ENCODE results near the gene NDFIP1. TPM values are rescaled to one million over a fixed set of nuclear protein-coding genes. Genes with fewer than 3 reads are reported as not detected.

The NDFIP1 gene
- total RNA-seq, 2 experiments from 2014 or later, result 57.1 to 59.3 TPM

DNA sequence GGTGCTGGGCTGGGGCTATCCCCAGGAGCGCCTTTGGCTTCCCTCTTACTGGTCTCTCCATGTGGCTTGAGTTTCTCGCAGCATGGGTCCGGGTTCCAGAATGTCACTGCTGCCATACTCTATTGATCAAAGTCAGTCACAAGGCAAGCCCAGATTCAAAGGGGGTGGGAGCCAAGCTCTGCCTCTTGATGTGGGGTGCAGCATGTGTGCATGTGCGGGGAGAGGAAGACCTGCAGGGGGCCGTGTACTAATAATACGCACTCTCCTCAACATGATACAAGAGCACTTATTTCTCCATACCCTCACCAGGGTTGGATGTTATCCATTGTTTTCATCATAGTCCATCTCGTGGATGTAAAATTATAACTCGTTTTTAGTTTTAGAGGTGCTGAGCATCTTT is 81.2 kb downstream of the NDFIP1 start:
- POLR2A ChIA-PET, result no interaction called here
- Mint-ChIP-seq H3K9me3 (no peaks in the 10 kb centered on the region), H3K27me3 (no peaks in the 10 kb centered on the region), H3K27ac (no peak overlapping the region), H3K36me3 (ENCODE audit: low read depth) (no peaks in the 10 kb centered on the region), H3K4me1 (no peaks in the 10 kb centered on the region), H3K4me3 (no peak overlapping the region)
- CTCF ChIA-PET, result no interaction called here
- no peak for DNase-seq

DNA sequence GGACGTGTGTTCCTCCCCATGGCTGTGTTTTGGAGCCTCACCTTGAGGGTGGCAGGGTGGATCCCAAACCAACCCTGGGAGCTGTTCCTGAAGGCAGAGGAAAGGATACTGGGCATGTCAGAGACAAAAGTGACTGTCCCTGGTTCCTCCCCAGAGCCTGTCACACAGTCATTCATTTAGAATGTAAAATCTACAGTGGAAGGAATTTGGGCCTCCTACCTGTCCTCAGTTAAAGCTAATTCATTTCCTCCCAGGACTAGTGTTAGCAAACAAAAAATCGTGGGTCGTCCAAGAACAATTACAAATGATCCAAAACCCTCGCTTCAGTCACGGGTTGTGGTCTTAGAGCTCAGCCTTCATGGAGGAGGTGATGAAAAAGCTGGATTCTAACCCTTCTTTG is 83.2 kb downstream of the NDFIP1 start:
- H3K27me3 Mint-ChIP-seq, result no peaks in the 10 kb centered on the region
- no peak for DNase-seq
- ChIA-PET CTCF (interaction anchor here (1.3 kb wide), 1 partner anchor 201 kb away, joined by 3 read pairs; no protein-coding TSS in a partner anchor), POLR2A (no interaction called here)
- no peaks in the 10 kb centered on the region for H3K36me3 Mint-ChIP-seq (ENCODE audit: low read depth)
- no peaks in the 10 kb centered on the region for H3K4me1 Mint-ChIP-seq
- no peak overlapping the region for H3K27ac Mint-ChIP-seq
- H3K4me3 Mint-ChIP-seq, result no peak overlapping the region
- H3K9me3 Mint-ChIP-seq, result no peaks in the 10 kb centered on the region

DNA sequence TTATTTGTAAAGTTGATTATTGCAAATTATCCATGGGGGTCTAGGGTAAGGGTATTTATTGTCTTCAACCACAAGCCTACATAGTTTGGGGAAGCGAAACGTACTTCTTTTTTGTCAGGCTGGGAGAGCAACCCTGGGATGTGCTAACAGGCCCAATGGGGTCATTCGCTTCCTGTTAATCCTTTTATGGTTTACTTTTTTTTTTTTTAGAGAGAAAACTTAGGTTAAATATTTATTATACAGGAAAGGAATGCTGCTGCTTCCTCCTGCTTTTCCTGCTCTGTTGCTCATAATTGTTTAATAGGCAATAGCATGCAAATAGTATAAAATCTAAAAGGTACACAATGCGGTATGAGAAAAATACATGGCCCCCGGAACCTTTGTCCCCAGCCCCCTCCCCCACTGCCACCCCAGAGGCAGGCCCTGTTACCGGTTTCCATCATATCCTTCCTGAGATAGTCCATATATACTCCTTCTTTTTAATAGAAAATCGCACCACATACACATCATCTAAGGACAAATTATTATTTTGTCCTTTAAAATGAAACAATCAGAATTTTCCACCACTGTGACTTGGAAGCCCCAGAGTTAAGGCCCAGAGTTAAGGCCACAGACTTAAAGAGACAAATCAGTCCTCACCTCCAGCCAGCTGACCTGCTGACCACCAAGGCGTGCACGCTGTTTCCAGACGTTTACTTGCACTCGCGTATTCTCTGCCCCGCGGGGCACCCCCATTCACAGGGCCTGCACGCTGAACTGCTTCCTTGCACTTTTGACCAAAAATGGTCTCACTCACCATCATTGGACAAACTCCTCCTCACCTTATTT is 83.9 kb downstream of the NDFIP1 start:
- Mint-ChIP-seq H3K27me3 (no peaks in the 10 kb centered on the region), H3K4me3 (no peak overlapping the region), H3K9me3 (no peaks in the 10 kb centered on the region), H3K4me1 (no peaks in the 10 kb centered on the region), H3K36me3 (ENCODE audit: low read depth) (no peaks in the 10 kb centered on the region), H3K27ac (no peak overlapping the region)
- DNase-seq, result no peak
- ChIA-PET CTCF (interaction anchor here (1.3 kb wide), 1 partner anchor 201 kb away, joined by 3 read pairs; no protein-coding TSS in a partner anchor), POLR2A (no interaction called here)

DNA sequence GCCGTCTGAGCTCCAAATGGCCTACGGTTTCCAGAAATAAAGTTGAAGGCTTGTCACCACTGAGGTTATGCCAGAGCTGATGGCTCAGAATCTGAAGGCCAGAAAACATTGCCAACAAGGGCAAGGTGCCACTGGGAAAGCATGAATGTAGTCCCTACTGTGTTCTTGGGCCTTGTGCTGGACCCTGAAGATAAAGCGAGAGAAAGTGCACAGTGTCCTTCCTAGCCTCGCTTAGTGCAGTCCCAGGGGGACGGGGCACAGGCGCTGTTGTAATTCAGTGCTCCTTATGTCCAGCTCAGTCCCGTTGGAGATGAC is 84.5 kb downstream of the NDFIP1 start:
- no peaks in the 10 kb centered on the region for H3K36me3 Mint-ChIP-seq (ENCODE audit: low read depth)
- POLR2A ChIA-PET, result no interaction called here

DNA sequence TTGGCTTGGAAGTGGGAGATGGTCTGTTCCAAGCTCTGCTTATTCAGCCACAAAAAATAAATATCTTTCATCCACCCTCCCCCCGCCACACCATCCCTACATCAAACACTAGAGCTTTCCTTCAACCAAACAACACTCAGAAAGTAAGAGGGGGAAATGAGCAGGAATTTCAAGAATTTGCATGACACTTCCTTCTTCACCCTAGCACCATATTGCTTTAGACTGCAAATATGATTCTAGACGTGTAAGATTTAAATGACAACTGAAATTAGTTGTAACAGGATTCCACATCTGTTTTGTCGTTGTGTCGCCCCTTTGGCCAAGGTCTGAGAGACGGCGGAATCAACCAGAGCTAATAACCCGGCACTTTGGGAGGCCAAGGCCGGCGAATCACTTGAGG is 88.5 kb downstream of the NDFIP1 start:
- no peak overlapping the region for H3K27ac Mint-ChIP-seq
- no peak for DNase-seq
- H3K9me3 Mint-ChIP-seq, result no peaks in the 10 kb centered on the region
- no peak overlapping the region for H3K4me3 Mint-ChIP-seq
- POLR2A ChIA-PET, result no interaction called here
- H3K36me3 Mint-ChIP-seq (ENCODE audit: low read depth), result no peaks in the 10 kb centered on the region
- peaks cover 4% of the 10 kb centered on the region for H3K27me3 Mint-ChIP-seq
- CTCF ChIA-PET, result no interaction called here
- H3K4me1 Mint-ChIP-seq, result no peaks in the 10 kb centered on the region

More for the DNA sequence above, 84.5 kb downstream of the NDFIP1 start:
- H3K4me1 Mint-ChIP-seq, result no peaks in the 10 kb centered on the region
- no peaks in the 10 kb centered on the region for H3K9me3 Mint-ChIP-seq
- H3K27ac Mint-ChIP-seq, result no peak overlapping the region
- CTCF ChIA-PET, result no interaction called here
- no peaks in the 10 kb centered on the region for H3K27me3 Mint-ChIP-seq
- DNase-seq, result no peak
- no peak overlapping the region for H3K4me3 Mint-ChIP-seq

DNA sequence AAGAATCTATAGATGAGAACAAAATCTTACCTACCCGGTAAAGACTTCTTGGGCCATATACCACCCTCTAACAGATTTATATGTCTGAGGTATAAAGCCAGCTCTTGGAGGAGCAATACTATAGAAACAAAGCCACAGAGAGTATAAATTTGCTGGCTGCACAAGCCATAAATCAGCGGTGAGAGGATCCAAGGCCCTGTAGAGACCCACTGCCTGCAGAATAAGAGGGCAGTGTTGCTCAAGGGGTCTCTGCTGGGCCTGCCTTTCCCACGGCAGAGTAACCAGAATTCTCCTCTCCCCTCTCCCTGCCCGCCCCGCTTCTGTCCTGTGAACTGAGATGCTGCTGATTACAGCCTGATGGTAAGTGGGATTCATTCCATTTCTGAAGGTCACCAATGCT is 89.2 kb downstream of the NDFIP1 start:
- Mint-ChIP-seq H3K9me3 (no peaks in the 10 kb centered on the region), H3K27ac (no peak overlapping the region), H3K4me3 (no peak overlapping the region), H3K27me3 (peaks cover 6% of the 10 kb centered on the region), H3K4me1 (no peaks in the 10 kb centered on the region), H3K36me3 (ENCODE audit: low read depth) (no peaks in the 10 kb centered on the region)
- ChIA-PET POLR2A (no interaction called here), CTCF (no interaction called here)
- DNase-seq, result no peak

DNA sequence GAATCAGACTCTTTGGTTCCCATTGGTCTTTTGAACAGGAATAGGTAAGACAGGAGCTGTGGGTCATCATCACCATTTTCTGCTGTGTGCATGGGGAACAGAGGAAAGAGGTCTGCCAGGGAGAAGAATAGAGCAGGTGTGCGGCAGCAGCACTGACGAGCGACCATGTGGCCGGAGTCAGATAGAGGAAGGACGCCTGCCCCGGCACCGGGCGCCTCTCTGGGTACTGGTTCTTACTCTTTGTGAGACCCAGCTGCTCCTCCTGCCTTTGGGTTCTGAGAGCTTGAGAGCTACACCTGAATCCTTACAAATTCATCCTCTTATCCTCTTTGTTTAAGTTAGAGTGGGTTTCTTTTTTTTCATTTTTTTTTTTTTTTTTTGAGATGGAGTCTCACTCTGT is 90.8 kb downstream of the NDFIP1 start:
- no peaks in the 10 kb centered on the region for H3K9me3 Mint-ChIP-seq
- no peak for DNase-seq
- H3K27me3 Mint-ChIP-seq, result peaks cover 8% of the 10 kb centered on the region
- H3K27ac Mint-ChIP-seq, result no peak overlapping the region
- ChIA-PET POLR2A (no interaction called here), CTCF (no interaction called here)
- no peaks in the 10 kb centered on the region for H3K4me1 Mint-ChIP-seq
- no peaks in the 10 kb centered on the region for H3K36me3 Mint-ChIP-seq (ENCODE audit: low read depth)
- no peak overlapping the region for H3K4me3 Mint-ChIP-seq

DNA sequence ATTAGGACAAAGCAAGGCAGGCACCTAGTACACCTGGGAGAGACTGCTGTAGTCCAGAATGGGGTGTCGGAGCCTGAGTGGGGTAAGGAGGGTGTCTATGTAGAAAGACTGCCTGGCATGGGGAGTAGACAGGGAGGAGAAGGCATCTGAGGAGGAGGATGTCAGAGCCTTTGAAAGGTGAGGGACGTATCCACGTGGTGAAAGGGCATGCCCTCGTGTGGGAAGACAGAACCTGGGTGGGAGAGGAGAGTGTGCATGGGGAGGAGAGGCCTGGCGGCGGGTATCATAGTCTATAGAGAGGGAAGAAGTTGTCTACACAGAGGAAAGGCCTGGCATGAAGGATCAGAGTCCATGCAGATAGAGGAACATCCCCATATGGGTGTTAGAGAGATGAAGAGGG is 91.8 kb downstream of the NDFIP1 start:
- Mint-ChIP-seq H3K9me3 (no peaks in the 10 kb centered on the region), H3K27me3 (peaks cover 8% of the 10 kb centered on the region), H3K27ac (no peak overlapping the region), H3K4me3 (no peak overlapping the region), H3K36me3 (ENCODE audit: low read depth) (no peaks in the 10 kb centered on the region), H3K4me1 (no peaks in the 10 kb centered on the region)
- no peak for DNase-seq
- ChIA-PET CTCF (no interaction called here), POLR2A (no interaction called here)

DNA sequence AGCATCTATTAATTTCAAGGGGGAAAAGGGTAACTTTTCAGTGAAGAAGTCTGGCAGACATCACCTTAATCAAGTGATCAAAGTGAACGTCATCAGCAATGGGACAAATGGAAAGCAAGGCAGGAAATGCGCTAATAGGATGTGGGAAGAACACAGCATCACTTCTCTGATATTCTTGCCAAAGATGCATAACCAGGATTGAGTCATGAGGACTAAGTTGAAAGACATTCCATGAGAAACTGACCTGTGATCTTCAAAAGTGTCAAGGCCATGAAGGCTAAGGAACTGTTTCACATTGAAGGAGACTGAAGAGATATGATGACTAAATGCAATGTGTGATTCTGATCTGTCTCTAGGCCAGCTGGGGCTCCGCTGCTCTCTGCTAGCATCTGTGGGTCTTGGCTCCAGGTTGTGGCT is 92.9 kb downstream of the NDFIP1 start:
- no peak for DNase-seq
- H3K36me3 Mint-ChIP-seq (ENCODE audit: low read depth), result no peaks in the 10 kb centered on the region
- H3K4me1 Mint-ChIP-seq, result no peaks in the 10 kb centered on the region
- H3K27ac Mint-ChIP-seq, result no peak overlapping the region
- peaks cover 8% of the 10 kb centered on the region for H3K27me3 Mint-ChIP-seq
- ChIA-PET POLR2A (no interaction called here), CTCF (no interaction called here)
- no peaks in the 10 kb centered on the region for H3K9me3 Mint-ChIP-seq
- H3K4me3 Mint-ChIP-seq, result no peak overlapping the region

DNA sequence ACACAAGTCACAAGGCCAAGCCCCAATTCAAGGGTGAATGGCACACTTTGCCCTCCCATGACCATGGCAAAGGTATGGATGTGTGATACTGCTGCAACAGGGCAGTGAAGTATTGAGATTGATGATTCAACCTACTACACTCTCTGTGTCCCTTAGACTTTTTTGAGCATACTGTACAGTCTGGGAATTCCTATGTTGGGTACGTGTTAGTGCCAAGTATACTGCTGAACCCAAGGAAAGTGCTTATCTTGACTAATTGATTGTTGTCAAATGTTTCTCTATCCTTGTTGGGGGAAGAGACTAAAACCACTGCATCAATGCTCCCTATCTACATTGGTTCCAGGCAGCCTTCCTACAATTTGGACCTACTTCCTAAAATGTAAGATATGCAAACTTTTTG is 93.7 kb downstream of the NDFIP1 start:
- H3K9me3 Mint-ChIP-seq, result no peaks in the 10 kb centered on the region

More for the DNA sequence above, 93.7 kb downstream of the NDFIP1 start:
- Mint-ChIP-seq H3K27ac (no peak overlapping the region), H3K27me3 (peaks cover 8% of the 10 kb centered on the region), H3K4me1 (no peaks in the 10 kb centered on the region), H3K36me3 (ENCODE audit: low read depth) (no peaks in the 10 kb centered on the region), H3K4me3 (no peak overlapping the region)
- ChIA-PET CTCF (no interaction called here), POLR2A (no interaction called here)
- DNase-seq, result no peak

Other genes starting within 250 kb of the NDFIP1 start
- not detected for gene PCDH1, start 230.4 kb upstream of the NDFIP1 start, total RNA-seq
- 10 to 100 TPM; 73.4 to 80.7 TPM for gene DELE1, start 184.9 kb upstream of the NDFIP1 start, total RNA-seq
- gene PCDH12, start 150.6 kb upstream of the NDFIP1 start, total RNA-seq, result 1 to 10 TPM; 2.0 to 2.2 TPM
- 10 to 100 TPM; 32.5 to 35.7 TPM for gene RNF14, start 139.7 kb upstream of the NDFIP1 start, total RNA-seq
- 10 to 100 TPM; 27.1 to 32.1 TPM for gene GNPDA1, start 95.8 kb upstream of the NDFIP1 start, total RNA-seq
- 1 to 10 TPM in 1 of 2 experiments, under 1 TPM in 1; 0.86 to 1.3 TPM for gene SPRY4, start 216.2 kb downstream of the NDFIP1 start, total RNA-seq